ENCODE data around the gene OR2M2.

DNA sequence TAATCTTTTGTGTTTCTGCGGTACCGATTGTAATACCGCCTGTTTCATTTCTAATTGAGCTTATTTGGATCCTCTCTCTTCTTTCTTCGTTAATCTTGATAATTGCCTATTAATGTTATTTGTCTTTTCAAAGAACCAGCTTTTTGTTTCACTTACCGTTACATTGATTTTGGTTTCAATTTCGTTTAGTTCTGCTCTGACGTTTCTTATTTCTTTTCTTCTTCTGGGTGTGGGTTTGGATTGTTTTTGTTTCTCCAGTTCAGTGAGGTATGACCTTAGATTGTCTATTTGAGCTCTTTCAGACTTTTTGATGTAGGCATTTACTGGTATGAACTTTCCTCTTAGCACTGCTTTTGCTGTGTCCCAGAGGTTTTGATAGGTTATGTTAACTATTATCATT, 9.4 kb downstream of the OR2M2 start:
- TF ChIP-seq EZH2 (IDR thresholded peaks at IDR 0.05; ENCODE audit: insufficient read depth, poor library complexity, severe bottlenecking) (no peak), EZH2phosphoT487 (IDR thresholded peaks at IDR 0.05; ENCODE audit: insufficient read depth, low read depth) (no peak)

Measured in GM23248 (cell line).